HG02588 (cell line): ENCODE results near the gene CCNJ.

Experiments
- ATAC-seq: cut with Tn5 transposase; IDR thresholded peaks from one replicate; pipeline ENCODE4 v1.9.1; 2021; ENCODE audit warnings: mild to moderate bottlenecking, moderate library complexity; ENCODE audit not compliant: unreplicated experiment

The CCNJ gene

GRCh38 chr10:96053985-96054384 lies 10.6 kb downstream of the CCNJ start:
- no peak for ATAC-seq

- ATAC-seq = no peak
Observed at GRCh38 chr10:96056787-96057186, 13.4 kb downstream of the CCNJ start.

- no peak for ATAC-seq
Observed at GRCh38 chr10:96061232-96061631, 17.8 kb downstream of the CCNJ start.

- ATAC-seq = no peak
Observed at GRCh38 chr10:96072674-96073073, 29.3 kb downstream of the CCNJ start.

- no peak for ATAC-seq
Observed at GRCh38 chr10:96073722-96074121, 30.3 kb downstream of the CCNJ start.

- no peak for ATAC-seq
Observed at GRCh38 chr10:96074776-96075175, 31.4 kb downstream of the CCNJ start.

GRCh38 chr10:96075977-96076376 lies 32.6 kb downstream of the CCNJ start:
- ATAC-seq = no peak

- ATAC-seq = no peak
Observed at GRCh38 chr10:96077156-96077555, 33.8 kb downstream of the CCNJ start.

GRCh38 chr10:96082153-96082552 lies 38.8 kb downstream of the CCNJ start:
- no peak for ATAC-seq

- no peak for ATAC-seq
Observed at GRCh38 chr10:96082748-96083147, 39.4 kb downstream of the CCNJ start.

- no peak for ATAC-seq
Observed at GRCh38 chr10:96089116-96089515, 45.7 kb downstream of the CCNJ start.

- ATAC-seq = peak; percentile 85
Observed at GRCh38 chr10:96089670-96090462, 46.5 kb downstream of the CCNJ start.

- no peak for ATAC-seq
Observed at GRCh38 chr10:96090463-96090800, 47.0 kb downstream of the CCNJ start.

GRCh38 chr10:96092999-96093767 lies 49.8 kb downstream of the CCNJ start:
- ATAC-seq = no peak

GRCh38 chr10:96093948-96094347 lies 50.6 kb downstream of the CCNJ start:
- ATAC-seq = no peak

GRCh38 chr10:96096958-96097357 lies 53.6 kb downstream of the CCNJ start:
- ATAC-seq = no peak

GRCh38 chr10:96097865-96098264 lies 54.5 kb downstream of the CCNJ start:
- no peak for ATAC-seq

- ATAC-seq = no peak
Observed at GRCh38 chr10:96107623-96108038, 64.2 kb downstream of the CCNJ start.
